HepG2 (cell line): Measurements from ENCODE around the gene ACER2. TPM values are rescaled to one million over a fixed set of nuclear protein-coding genes. Genes with fewer than 3 reads are reported as not detected.
A peak's percentile ranks its signal among the peaks of the same experiment; 100 is the strongest.

Source experiments
- ARNT2 ChIP-seq: sonication (generic); formaldehyde crosslinking; IDR thresholded peaks from 2 replicates; pipeline ENCODE4 v1.8.0; 2022; ENCODE audit warnings: mild to moderate bottlenecking, low read depth, missing genetic modification reagents, moderate library complexity
- CENPX ChIP-seq: sonication (generic); formaldehyde crosslinking; IDR thresholded peaks from 2 replicates; pipeline ENCODE4 v1.9.0; 2021; ENCODE audit warnings: mild to moderate bottlenecking, missing genetic modification reagents, moderate library complexity
- HHEX ChIP-seq: IDR thresholded peaks from 2 replicates; pipeline ENCODE4 v1.6.1; 2016; ENCODE audit warnings: control low read depth
- HNRNPH1 ChIP-seq: fragments of 200-400 bp; formaldehyde crosslinking; optimal IDR thresholded peaks from 2 replicates; pipeline ENCODE3; 2017; ENCODE audit warnings: mild to moderate bottlenecking, low read depth, low read length
- HNRNPK ChIP-seq: fragments of 200-400 bp; formaldehyde crosslinking; IDR thresholded peaks from 2 replicates; pipeline ENCODE4 v1.6.1; 2018; ENCODE audit warnings: low read length, low read depth, moderate library complexity, mild to moderate bottlenecking; ENCODE audit not compliant: poor library complexity, severe bottlenecking
- MEIS1 ChIP-seq: sonication (generic); formaldehyde crosslinking; IDR thresholded peaks from 2 replicates; pipeline ENCODE4 v1.9.0; 2021; ENCODE audit warnings: mild to moderate bottlenecking, missing genetic modification reagents, moderate library complexity, borderline replicate concordance
- MYNN ChIP-seq: sonication (generic); formaldehyde crosslinking; IDR thresholded peaks from 2 replicates; pipeline ENCODE4 v1.4.0; 2020; ENCODE audit warnings: mild to moderate bottlenecking, low read depth, missing genetic modification reagents
- NFRKB ChIP-seq: fragments of 450-650 bp; IDR thresholded peaks from 2 replicates; pipeline ENCODE4 v1.6.1; 2017
- SP4 ChIP-seq: sonication (generic); formaldehyde crosslinking; IDR thresholded peaks from 2 replicates; pipeline ENCODE4 v1.8.1; 2023; ENCODE audit warnings: mild to moderate bottlenecking, missing genetic modification reagents
- ZMAT3 ChIP-seq: sonication (generic); formaldehyde crosslinking; conservative IDR thresholded peaks from 2 replicates; pipeline ENCODE4 v1.7.0; 2021; ENCODE audit warnings: missing genetic modification reagents
- ZMYM4 ChIP-seq: sonication (generic); formaldehyde crosslinking; IDR thresholded peaks from 2 replicates; pipeline ENCODE4 v1.8.1; 2023; ENCODE audit warnings: mild to moderate bottlenecking, missing genetic modification reagents
- ZNF263 ChIP-seq: sonication (generic); formaldehyde crosslinking; IDR thresholded peaks from 2 replicates; pipeline ENCODE4 v1.4.0; 2020; ENCODE audit warnings: missing genetic modification reagents
- ZNF264 ChIP-seq: sonication (generic); formaldehyde crosslinking; IDR thresholded peaks from 2 replicates; pipeline ENCODE4 v1.4.0; 2020; ENCODE audit warnings: missing genetic modification reagents
- ZNF446 ChIP-seq: sonication (generic); formaldehyde crosslinking; IDR thresholded peaks from 2 replicates; pipeline ENCODE4 v1.5.0; 2020; ENCODE audit warnings: mild to moderate bottlenecking, missing genetic modification reagents
- ZNF572 ChIP-seq: sonication (generic); formaldehyde crosslinking; IDR thresholded peaks from 2 replicates; pipeline ENCODE4 v1.5.1; 2020; ENCODE audit warnings: mild to moderate bottlenecking, missing genetic modification reagents
- ZNF672 ChIP-seq: sonication (generic); formaldehyde crosslinking; IDR thresholded peaks from 2 replicates; pipeline ENCODE4 v1.8.1; 2022; ENCODE audit warnings: missing genetic modification reagents
- ZNF7 ChIP-seq: IDR thresholded peaks from 2 replicates; pipeline ENCODE4 v1.6.1; 2016; ENCODE audit warnings: missing biosample characterization, missing genetic modification reagents
- ZNF776 ChIP-seq: sonication (generic); formaldehyde crosslinking; IDR thresholded peaks from 2 replicates; pipeline ENCODE4 v1.4.0; 2020; ENCODE audit warnings: mild to moderate bottlenecking, missing genetic modification reagents
- polyA plus RNA-seq, 8 experiments: library from polyadenylated mRNA; depleted of rRNA in 3 of 8; stranded (reverse) in 7 of 8; unstranded in 1 of 8; fragments of >200 nt; fragmentation: Illumina TruSeq in 4 of 8; extraction: Trizol in 4 of 8; gene quantifications; 2 replicates each; pipeline versions ENCODE4 v1.2.1 to v1.2.3, GENCODE V29; 2011 to 2016; ENCODE audit warnings: low read depth in 4 of 8, missing spikeins in 1 of 8, mixed read lengths in 1 of 8; ENCODE audit not compliant: insufficient read depth in 1 of 8
- total RNA-seq, 5 experiments: library from RNA; depleted of rRNA; stranded (reverse); fragments of >200 nt; fragmentation: Illumina TruSeq; extraction: Trizol; gene quantifications; 2 replicates each; pipeline ENCODE4 v1.2.3, GENCODE V29; 2016; ENCODE audit warnings: low read depth in 1 of 5
- TF ChIP-seq, protein P1 (sequence below): sonication (generic); formaldehyde crosslinking; IDR thresholded peaks from 2 replicates; pipeline ENCODE4 v1.4.0; 2020; ENCODE audit warnings: missing genetic modification reagents
- TF ChIP-seq, protein P2 (sequence below): sonication (generic); formaldehyde crosslinking; IDR thresholded peaks from 2 replicates; pipeline ENCODE4 v1.4.0; 2020; ENCODE audit warnings: missing genetic modification reagents
- TF ChIP-seq, protein P3 (sequence below): sonication (generic); formaldehyde crosslinking; IDR thresholded peaks from 2 replicates; pipeline ENCODE4 v1.4.0; 2020; ENCODE audit warnings: missing genetic modification reagents

The ACER2 gene
- total and polyA plus RNA-seq, 2 of the 13 experiments (the other 11 are each of a cell fraction or from before 2014, with no cell fraction given), result 1.9 to 3.4 TPM

DNA sequence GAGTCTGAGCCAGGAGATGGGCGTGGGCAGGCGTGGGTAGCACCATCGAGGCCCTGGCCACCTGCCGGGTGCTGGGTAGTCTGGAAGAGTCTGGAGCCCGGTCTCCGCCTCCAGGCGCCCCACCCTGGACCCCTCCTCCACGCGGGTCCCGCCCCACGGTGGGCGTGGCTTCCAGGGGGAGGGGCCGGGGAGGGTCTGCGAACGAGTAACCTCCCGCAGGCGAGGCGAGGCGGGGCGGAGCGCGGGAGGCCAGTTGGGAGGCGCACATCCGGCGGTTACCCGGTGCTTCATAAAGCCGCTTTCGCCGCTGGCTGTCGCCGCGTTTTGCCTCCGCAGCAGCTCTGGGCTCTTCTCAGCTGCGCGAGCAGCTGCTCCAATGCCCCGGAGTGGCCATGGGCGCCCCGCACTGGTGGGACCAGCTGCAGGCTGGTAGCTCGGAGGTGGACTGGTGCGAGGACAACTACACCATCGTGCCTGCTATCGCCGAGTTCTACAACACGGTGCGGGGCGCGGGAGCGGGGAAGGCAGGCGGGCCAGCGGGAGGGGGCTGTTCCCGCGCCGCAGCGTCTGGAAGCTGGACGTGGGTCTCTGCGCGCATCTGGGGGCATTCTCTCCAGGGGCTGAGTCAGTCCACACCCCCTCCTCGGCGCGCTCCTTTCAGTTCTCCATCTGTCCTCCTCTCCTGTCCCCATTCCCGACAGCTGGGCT is at the start of gene ACER2 (continued):
- peak; percentile 72; the same call in 1 of the 2 replicates for TF ChIP-seq ZNF572
- TF ChIP-seq HNRNPK, result peak; percentile 82
- TF ChIP-seq ZNF672 (CRISPR knock-in tag), result no peak
- no peak for TF ChIP-seq MEIS1 (CRISPR knock-in tag)
- no peak for TF ChIP-seq CENPX
- TF ChIP-seq, protein P1, sequence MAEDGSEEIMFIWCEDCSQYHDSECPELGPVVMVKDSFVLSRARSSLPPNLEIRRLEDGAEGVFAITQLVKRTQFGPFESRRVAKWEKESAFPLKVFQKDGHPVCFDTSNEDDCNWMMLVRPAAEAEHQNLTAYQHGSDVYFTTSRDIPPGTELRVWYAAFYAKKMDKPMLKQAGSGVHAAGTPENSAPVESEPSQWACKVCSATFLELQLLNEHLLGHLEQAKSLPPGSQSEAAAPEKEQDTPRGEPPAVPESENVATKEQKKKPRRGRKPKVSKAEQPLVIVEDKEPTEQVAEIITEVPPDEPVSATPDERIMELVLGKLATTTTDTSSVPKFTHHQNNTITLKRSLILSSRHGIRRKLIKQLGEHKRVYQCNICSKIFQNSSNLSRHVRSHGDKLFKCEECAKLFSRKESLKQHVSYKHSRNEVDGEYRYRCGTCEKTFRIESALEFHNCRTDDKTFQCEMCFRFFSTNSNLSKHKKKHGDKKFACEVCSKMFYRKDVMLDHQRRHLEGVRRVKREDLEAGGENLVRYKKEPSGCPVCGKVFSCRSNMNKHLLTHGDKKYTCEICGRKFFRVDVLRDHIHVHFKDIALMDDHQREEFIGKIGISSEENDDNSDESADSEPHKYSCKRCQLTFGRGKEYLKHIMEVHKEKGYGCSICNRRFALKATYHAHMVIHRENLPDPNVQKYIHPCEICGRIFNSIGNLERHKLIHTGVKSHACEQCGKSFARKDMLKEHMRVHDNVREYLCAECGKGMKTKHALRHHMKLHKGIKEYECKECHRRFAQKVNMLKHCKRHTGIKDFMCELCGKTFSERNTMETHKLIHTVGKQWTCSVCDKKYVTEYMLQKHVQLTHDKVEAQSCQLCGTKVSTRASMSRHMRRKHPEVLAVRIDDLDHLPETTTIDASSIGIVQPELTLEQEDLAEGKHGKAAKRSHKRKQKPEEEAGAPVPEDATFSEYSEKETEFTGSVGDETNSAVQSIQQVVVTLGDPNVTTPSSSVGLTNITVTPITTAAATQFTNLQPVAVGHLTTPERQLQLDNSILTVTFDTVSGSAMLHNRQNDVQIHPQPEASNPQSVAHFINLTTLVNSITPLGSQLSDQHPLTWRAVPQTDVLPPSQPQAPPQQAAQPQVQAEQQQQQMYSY (CRISPR knock-in tag), result peak; percentile 75
- TF ChIP-seq MYNN (CRISPR knock-in tag), result no peak
- peak; percentile 84; the same call in 1 of the 2 replicates for TF ChIP-seq ARNT2 (CRISPR knock-in tag)
- TF ChIP-seq ZNF264 (CRISPR knock-in tag), result peak; percentile 79; the same call in 1 of the 2 replicates
- TF ChIP-seq, protein P2, sequence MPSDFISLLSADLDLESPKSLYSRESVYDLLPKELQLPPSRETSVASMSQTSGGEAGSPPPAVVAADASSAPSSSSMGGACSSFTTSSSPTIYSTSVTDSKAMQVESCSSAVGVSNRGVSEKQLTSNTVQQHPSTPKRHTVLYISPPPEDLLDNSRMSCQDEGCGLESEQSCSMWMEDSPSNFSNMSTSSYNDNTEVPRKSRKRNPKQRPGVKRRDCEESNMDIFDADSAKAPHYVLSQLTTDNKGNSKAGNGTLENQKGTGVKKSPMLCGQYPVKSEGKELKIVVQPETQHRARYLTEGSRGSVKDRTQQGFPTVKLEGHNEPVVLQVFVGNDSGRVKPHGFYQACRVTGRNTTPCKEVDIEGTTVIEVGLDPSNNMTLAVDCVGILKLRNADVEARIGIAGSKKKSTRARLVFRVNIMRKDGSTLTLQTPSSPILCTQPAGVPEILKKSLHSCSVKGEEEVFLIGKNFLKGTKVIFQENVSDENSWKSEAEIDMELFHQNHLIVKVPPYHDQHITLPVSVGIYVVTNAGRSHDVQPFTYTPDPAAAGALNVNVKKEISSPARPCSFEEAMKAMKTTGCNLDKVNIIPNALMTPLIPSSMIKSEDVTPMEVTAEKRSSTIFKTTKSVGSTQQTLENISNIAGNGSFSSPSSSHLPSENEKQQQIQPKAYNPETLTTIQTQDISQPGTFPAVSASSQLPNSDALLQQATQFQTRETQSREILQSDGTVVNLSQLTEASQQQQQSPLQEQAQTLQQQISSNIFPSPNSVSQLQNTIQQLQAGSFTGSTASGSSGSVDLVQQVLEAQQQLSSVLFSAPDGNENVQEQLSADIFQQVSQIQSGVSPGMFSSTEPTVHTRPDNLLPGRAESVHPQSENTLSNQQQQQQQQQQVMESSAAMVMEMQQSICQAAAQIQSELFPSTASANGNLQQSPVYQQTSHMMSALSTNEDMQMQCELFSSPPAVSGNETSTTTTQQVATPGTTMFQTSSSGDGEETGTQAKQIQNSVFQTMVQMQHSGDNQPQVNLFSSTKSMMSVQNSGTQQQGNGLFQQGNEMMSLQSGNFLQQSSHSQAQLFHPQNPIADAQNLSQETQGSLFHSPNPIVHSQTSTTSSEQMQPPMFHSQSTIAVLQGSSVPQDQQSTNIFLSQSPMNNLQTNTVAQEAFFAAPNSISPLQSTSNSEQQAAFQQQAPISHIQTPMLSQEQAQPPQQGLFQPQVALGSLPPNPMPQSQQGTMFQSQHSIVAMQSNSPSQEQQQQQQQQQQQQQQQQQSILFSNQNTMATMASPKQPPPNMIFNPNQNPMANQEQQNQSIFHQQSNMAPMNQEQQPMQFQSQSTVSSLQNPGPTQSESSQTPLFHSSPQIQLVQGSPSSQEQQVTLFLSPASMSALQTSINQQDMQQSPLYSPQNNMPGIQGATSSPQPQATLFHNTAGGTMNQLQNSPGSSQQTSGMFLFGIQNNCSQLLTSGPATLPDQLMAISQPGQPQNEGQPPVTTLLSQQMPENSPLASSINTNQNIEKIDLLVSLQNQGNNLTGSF (CRISPR knock-in tag), result 0 out of 2 replicates have a peak, but pooled peaks have one; percentile 60
- no peak for TF ChIP-seq HHEX (CRISPR knock-in tag)
- no peak for TF ChIP-seq HNRNPH1
- TF ChIP-seq NFRKB, result no peak
- peak; percentile 94 for TF ChIP-seq SP4 (CRISPR knock-in tag)
- no peak for TF ChIP-seq ZNF7 (CRISPR knock-in tag)
- TF ChIP-seq, protein P3, sequence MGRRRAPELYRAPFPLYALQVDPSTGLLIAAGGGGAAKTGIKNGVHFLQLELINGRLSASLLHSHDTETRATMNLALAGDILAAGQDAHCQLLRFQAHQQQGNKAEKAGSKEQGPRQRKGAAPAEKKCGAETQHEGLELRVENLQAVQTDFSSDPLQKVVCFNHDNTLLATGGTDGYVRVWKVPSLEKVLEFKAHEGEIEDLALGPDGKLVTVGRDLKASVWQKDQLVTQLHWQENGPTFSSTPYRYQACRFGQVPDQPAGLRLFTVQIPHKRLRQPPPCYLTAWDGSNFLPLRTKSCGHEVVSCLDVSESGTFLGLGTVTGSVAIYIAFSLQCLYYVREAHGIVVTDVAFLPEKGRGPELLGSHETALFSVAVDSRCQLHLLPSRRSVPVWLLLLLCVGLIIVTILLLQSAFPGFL (CRISPR knock-in tag), result no peak
- TF ChIP-seq ZMYM4 (CRISPR knock-in tag), result peak; percentile 87
- TF ChIP-seq ZNF446 (CRISPR knock-in tag), result no peak; the same call in 1 of the 2 replicates
- TF ChIP-seq ZNF776, result no peak; the same call in 1 of the 2 replicates
- TF ChIP-seq ZMAT3 (CRISPR knock-in tag), result 0 out of 2 replicates have a peak, but pooled peaks have one; percentile 71
- TF ChIP-seq ZNF263 (CRISPR knock-in tag), result 0 out of 2 replicates have a peak, but pooled peaks have one; percentile 39
